Stomach (tissue), 4 donors: ENCODE results near the gene CASTOR1.

Experiments
- CTCF ChIP-seq, 7 experiments: fragments of 450-650 bp in 4 of 7; fragments of 200-600 bp in 3 of 7; sonication (generic) in 3 of 7; IDR thresholded peaks; one replicate each; pipeline ENCODE4 v1.5.1; 2016 to 2019; ENCODE audit warnings: antibody characterized with exemption in 7 of 7, control low read depth in 2 of 7, mild to moderate bottlenecking in 1 of 7
- POLR2AphosphoS5 ChIP-seq, 3 donors: sonication (generic); formaldehyde crosslinking; IDR thresholded peaks; one replicate each; pipeline ENCODE4 v1.6.1; 2016; ENCODE audit warnings: antibody characterized with exemption in 3 of 3

DNA sequence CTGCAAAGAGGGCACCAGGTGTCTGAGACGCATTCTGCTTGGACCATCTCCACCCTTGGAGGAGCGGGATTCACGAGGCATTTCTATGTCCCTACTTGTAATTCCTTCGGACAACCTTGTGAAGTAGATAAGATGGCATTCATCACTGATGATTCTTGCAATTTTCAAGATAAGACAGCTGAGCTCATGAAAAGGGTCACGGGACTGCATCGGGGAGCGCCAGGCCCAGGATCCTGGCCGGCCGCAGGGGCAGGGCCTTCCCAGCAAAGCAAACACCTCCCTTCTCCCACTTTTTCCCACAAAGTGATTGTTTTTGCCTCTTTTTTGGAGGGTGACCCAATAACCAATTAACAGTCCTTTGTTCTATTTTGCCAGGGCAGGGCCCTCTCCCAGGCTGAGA lies 51.2 kb downstream of the CASTOR1 start:
- TF ChIP-seq CTCF (IDR thresholded peaks at IDR 0.05), result no peak
- no peak for TF ChIP-seq POLR2AphosphoS5 (IDR thresholded peaks at IDR 0.05)
